ENCODE data around the gene RBM26.

DNA sequence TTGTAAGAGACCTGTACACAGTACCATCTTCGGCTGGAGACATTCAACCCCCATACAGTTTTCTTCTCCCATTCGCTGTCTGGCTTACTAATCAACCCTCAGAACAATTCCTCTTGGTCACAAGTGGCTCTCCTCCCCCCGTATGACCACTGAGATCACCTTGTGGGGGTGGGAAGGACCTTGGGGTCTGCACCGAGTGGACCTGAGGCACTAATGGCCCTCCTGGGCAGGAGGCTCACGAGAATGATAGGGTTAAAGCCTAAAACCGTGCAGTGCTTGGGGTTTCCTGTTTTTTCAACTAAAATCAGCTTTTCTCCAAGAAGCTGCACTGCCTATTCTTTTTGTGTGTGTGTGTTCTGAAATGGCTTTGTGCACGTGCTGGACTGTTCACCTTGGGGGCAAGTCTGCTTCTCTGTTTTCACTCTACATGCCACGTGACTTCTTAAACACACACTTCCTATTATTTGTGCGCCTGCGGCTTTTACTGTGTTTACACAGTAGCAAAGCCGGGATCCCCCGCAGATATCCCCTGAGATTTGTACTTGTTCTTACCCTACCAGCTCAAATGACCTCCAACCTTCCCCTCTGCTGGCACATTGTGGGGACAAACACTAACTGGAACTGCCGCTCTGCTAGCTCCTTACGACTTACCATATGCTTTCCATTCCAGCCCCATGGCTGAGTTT lies 12.3 kb downstream of the RBM26 start:
- TF ChIP-seq, protein P1, sequence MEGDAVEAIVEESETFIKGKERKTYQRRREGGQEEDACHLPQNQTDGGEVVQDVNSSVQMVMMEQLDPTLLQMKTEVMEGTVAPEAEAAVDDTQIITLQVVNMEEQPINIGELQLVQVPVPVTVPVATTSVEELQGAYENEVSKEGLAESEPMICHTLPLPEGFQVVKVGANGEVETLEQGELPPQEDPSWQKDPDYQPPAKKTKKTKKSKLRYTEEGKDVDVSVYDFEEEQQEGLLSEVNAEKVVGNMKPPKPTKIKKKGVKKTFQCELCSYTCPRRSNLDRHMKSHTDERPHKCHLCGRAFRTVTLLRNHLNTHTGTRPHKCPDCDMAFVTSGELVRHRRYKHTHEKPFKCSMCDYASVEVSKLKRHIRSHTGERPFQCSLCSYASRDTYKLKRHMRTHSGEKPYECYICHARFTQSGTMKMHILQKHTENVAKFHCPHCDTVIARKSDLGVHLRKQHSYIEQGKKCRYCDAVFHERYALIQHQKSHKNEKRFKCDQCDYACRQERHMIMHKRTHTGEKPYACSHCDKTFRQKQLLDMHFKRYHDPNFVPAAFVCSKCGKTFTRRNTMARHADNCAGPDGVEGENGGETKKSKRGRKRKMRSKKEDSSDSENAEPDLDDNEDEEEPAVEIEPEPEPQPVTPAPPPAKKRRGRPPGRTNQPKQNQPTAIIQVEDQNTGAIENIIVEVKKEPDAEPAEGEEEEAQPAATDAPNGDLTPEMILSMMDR (IDR thresholded peaks at IDR 0.05): no peak
- TF ChIP-seq POLR2A (IDR thresholded peaks at IDR 0.05): no peak

Measured in thyroid gland (tissue), 4 donors.